ENCODE results near the gene ZNF546.
A peak's percentile ranks its signal among the peaks of the same experiment; 100 is the strongest.

Gene ZNF546

GRCh38 chr19:39971380-39972035 is 25.4 kb upstream of the ZNF546 start:
- TF ChIP-seq, protein P1, sequence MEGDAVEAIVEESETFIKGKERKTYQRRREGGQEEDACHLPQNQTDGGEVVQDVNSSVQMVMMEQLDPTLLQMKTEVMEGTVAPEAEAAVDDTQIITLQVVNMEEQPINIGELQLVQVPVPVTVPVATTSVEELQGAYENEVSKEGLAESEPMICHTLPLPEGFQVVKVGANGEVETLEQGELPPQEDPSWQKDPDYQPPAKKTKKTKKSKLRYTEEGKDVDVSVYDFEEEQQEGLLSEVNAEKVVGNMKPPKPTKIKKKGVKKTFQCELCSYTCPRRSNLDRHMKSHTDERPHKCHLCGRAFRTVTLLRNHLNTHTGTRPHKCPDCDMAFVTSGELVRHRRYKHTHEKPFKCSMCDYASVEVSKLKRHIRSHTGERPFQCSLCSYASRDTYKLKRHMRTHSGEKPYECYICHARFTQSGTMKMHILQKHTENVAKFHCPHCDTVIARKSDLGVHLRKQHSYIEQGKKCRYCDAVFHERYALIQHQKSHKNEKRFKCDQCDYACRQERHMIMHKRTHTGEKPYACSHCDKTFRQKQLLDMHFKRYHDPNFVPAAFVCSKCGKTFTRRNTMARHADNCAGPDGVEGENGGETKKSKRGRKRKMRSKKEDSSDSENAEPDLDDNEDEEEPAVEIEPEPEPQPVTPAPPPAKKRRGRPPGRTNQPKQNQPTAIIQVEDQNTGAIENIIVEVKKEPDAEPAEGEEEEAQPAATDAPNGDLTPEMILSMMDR (conservative IDR thresholded peaks at IDR 0.05) = no peak
- TF ChIP-seq ZFX (IDR thresholded peaks at IDR 0.05) = peak; percentile 46; the same call in 1 of the 2 replicates
- peak overlapping the region; percentile 85 for H3K27ac ChIP-seq

- no peak overlapping the region for H3K27ac ChIP-seq
- no peak for TF ChIP-seq ZFX (IDR thresholded peaks at IDR 0.05)
- TF ChIP-seq, protein P1 (conservative IDR thresholded peaks at IDR 0.05) = no peak
Observed at GRCh38 chr19:39974377-39975155, 22.3 kb upstream of the ZNF546 start.

GRCh38 chr19:39982883-39983282 is 14.0 kb upstream of the ZNF546 start:
- H3K27ac ChIP-seq = no peak overlapping the region
- TF ChIP-seq, protein P1 (conservative IDR thresholded peaks at IDR 0.05) = no peak
- TF ChIP-seq ZFX (IDR thresholded peaks at IDR 0.05) = no peak

- no peak overlapping the region for H3K27ac ChIP-seq
- TF ChIP-seq, protein P1 (conservative IDR thresholded peaks at IDR 0.05) = no peak
- TF ChIP-seq ZFX (IDR thresholded peaks at IDR 0.05) = no peak
Observed at GRCh38 chr19:39983695-39984300, 13.1 kb upstream of the ZNF546 start.

DNA sequence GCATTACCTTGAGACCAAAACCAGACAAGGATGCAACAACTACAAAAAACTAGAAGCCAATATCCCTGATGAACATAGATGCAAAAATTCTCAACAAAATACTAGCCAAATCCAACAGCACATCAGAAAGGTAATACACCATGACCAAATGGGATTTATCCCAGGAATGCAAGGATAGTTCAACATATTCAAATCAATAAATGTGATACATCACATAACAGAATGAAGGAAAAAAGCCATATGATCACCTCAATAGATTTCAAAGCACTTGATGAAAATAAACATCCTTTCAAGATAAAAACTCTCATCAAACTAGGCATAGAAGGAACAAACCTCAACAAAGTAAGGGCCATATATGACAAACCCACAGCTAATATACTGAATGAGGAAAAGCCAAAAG is 10.2 kb upstream of the ZNF546 start:
- H3K27ac ChIP-seq = no peak overlapping the region
- no peak for TF ChIP-seq ZFX (IDR thresholded peaks at IDR 0.05)
- TF ChIP-seq, protein P1 (conservative IDR thresholded peaks at IDR 0.05) = no peak

- H3K27ac ChIP-seq = no peak overlapping the region
- TF ChIP-seq, protein P1 (conservative IDR thresholded peaks at IDR 0.05) = no peak
- no peak for TF ChIP-seq ZFX (IDR thresholded peaks at IDR 0.05)
Observed at GRCh38 chr19:39987167-39987566, 9.7 kb upstream of the ZNF546 start.

DNA sequence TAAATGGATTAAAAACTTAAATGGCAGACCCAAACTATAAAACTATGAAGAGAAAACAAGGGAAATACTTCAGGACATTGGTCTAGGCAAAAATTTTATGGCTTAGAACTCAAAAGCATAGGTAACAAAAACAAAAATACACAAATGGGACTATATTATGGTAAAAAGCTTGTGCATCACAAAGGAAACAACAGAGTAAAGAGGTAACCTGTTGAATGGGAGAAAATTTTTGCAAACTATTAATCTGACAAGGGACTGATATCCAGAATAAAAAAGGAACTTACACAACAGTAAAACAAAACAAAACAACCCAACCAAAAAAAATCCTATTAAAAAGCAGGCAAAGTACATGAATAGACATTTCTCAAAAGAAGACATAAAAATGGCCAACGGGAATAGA is 9.3 kb upstream of the ZNF546 start:
- H3K27ac ChIP-seq = no peak overlapping the region
- no peak for TF ChIP-seq ZFX (IDR thresholded peaks at IDR 0.05)
- TF ChIP-seq, protein P1 (conservative IDR thresholded peaks at IDR 0.05) = no peak
